Ovary (tissue), 9 donors: ENCODE data around the gene CREB1. TPM values are rescaled to one million over a fixed set of nuclear protein-coding genes. Genes with fewer than 3 reads are reported as not detected.
A peak's percentile ranks its signal among the peaks of the same experiment; 100 is the strongest.

Experiments used
- DNase-seq, 5 donors: peaks; one replicate each; pipeline ENCODE4 v3.0.0-alpha.2; 2019 to 2020
- H3K27ac ChIP-seq, 2 donors: fragments of 200-600 bp; one replicate each; pipeline versions ENCODE4 v1.5.1 to v1.8.0; 2019 to 2022
- H3K27me3 ChIP-seq: fragments of 200-600 bp; one replicate; pipeline ENCODE4 v1.8.0; 2022
- H3K36me3 ChIP-seq: fragments of 200-600 bp; sonication (generic); one replicate; pipeline ENCODE4 v1.5.1; 2019
- H3K4me1 ChIP-seq: one replicate; pipeline ENCODE4 v1.8.1; 2013; ENCODE audit warnings: mild to moderate bottlenecking, moderate library complexity; ENCODE audit not compliant: insufficient read depth
- H3K4me3 ChIP-seq: fragments of 200-600 bp; sonication (generic); one replicate; pipeline ENCODE4 v1.5.1; 2017
- H3K9me3 ChIP-seq, 2 donors: fragments of 200-600 bp in 1 of 2; sonication (generic) in 1 of 2; one replicate each; pipeline versions ENCODE4 v1.5.1 to v1.8.1; 2013 to 2019; ENCODE audit warnings: mild to moderate bottlenecking in 1 of 2, moderate library complexity in 1 of 2
- CTCF ChIP-seq, 3 donors: fragments of 450-650 bp in 2 of 3; fragments of 200-600 bp in 1 of 3; IDR thresholded peaks; one replicate each; pipeline versions ENCODE4 v1.5.1 to v1.8.0; 2016 to 2022; ENCODE audit warnings: antibody characterized with exemption in 3 of 3, mild to moderate bottlenecking in 1 of 3
- EP300 ChIP-seq: sonication (generic); formaldehyde crosslinking; IDR thresholded peaks from one replicate; pipeline ENCODE4 v1.6.1; 2017; ENCODE audit warnings: antibody characterized with exemption
- POLR2A ChIP-seq: fragments of 450-650 bp; IDR thresholded peaks from one replicate; pipeline ENCODE4 v1.6.1; 2017; ENCODE audit warnings: antibody characterized with exemption, mild to moderate bottlenecking, moderate library complexity
- WGBS, 3 donors: extraction: QIAGEN DNeasy Blood & Tissue Kit in 1 of 3; methylation state at CpG; one replicate each; pipeline versions ENCODE4 v1.1.5 to v1.1.7; 2013 to 2017; 5-methylcytosine and 5-hydroxymethylcytosine counted together
- intact Hi-C, 4 donors: fragments of 100-400 bp; cut with DNase I; formaldehyde crosslinking; loops; one replicate each; pipeline versions ENCODE4 v1.11.0 to v1.15.1; 2022 to 2023
- polyA plus RNA-seq, 2 donors: library from polyadenylated mRNA; stranded (reverse); fragments of 200-250 nt in 1 of 2; fragments of 350-450 nt in 1 of 2; fragmentation: Illumina TruSeq in 1 of 2; extraction: RNeasy Lipid Tissue Mini Kit (QIAGEN cat#74804) in 1 of 2; gene quantifications; one replicate each; pipeline ENCODE4 v1.2.3, GENCODE V29; 2013 to 2014
- total RNA-seq, 7 donors: library from RNA; depleted of rRNA in 2 of 7; stranded (reverse); fragments of >200 nt in 2 of 7; fragmentation: NEBNext Ultra II Directional in 3 of 7; extraction: Animal tissue kit (Norgen Biotek cat#: 25700) in 3 of 7; gene quantifications; one replicate each; pipeline versions ENCODE4 v1.1.0 to v1.2.4, GENCODE V29; 2016 to 2023
- donor health status: DM: no; HTN: no; CAD: no; lungs with moderate emphysema.
- donor health status: DM: no; HTN: no; CAD: no.
- donor health status: Bipolar disorder and iron deficiency.
- donor health status: DM: yes; HTN: yes; CAD: no.
- donor health status: DM: no; HTN: no; CAD: no.
- donor health status: DM: yes; HTN: yes; CAD: no.

CREB1 gene
- total and polyA plus RNA-seq, 9 donors, result 10.8 to 79.6 (median 60.2) TPM

GRCh38 chr2:207525296-207525695, 4.5 kb upstream of the CREB1 start:
- TF ChIP-seq POLR2A (no peak), EP300 (no peak), CTCF (IDR thresholded peaks at IDR 0.05) (no peak)
- no peaks in the 10 kb centered on the region for H3K36me3 ChIP-seq
- WGBS, 3 donors, result 42 to 55% (median 50%) methylated on average over 1 of the region's 1 CpG
- no peaks in the 10 kb centered on the region for H3K27me3 ChIP-seq
- H3K27ac ChIP-seq, result no peak overlapping the region
- no peak for DNase-seq
- no peaks in the 10 kb centered on the region for H3K4me1 ChIP-seq
- intact Hi-C loops, result loop anchor here in 2 of 4 donors (10.0 kb wide), 2 partner anchors 100 to 190 kb away; partner anchors contain the start of genes CCNYL1 (in 1 of the 2) and METTL21A (in 1 of the 2)
- H3K9me3 ChIP-seq, result no peaks in the 10 kb centered on the region
- no peak overlapping the region for H3K4me3 ChIP-seq

GRCh38 chr2:207528980-207529329, 807 bp upstream of the CREB1 start:
- DNase-seq, result no peak
- Histone ChIP-seq H3K36me3 (no peaks in the 10 kb centered on the region), H3K9me3 (no peaks in the 10 kb centered on the region), H3K27ac (peak overlapping the region; percentile 85 to 96), H3K4me1 (peaks cover 5% of the 10 kb centered on the region), H3K27me3 (no peaks in the 10 kb centered on the region), H3K4me3 (peak overlapping the region; percentile 78)
- no peak for TF ChIP-seq CTCF (IDR thresholded peaks at IDR 0.05)
- TF ChIP-seq EP300, result no peak
- no peak for TF ChIP-seq POLR2A
- intact Hi-C loops, result loop anchor here in 2 of 4 donors (10.0 kb wide), 2 partner anchors 96 to 186 kb away; partner anchors contain the start of genes CCNYL1 (in 1 of the 2) and METTL21A (in 1 of the 2)
- 1 to 2% (median 1%) methylated on average over 17 of the region's 17 CpGs for WGBS, 3 donors

- Histone ChIP-seq H3K4me3 (peak overlapping the region; percentile 78), H3K9me3 (no peaks in the 10 kb centered on the region), H3K27me3 (no peaks in the 10 kb centered on the region), H3K27ac (peak overlapping the region; percentile 93 to 96), H3K36me3 (no peaks in the 10 kb centered on the region), H3K4me1 (peaks cover 5% of the 10 kb centered on the region)
- TF ChIP-seq CTCF (IDR thresholded peaks at IDR 0.05) (no peak), POLR2A (no peak), EP300 (no peak)
- 0 to 4% (median 1%) methylated on average over 31 to 93 of the region's 93 CpGs for WGBS, 3 donors
- intact Hi-C loops, result loop anchor here in 2 of 4 donors (10.0 kb wide), 1 partner anchor 94 kb away; the partner anchor contains the start of gene METTL21A (in 2 of the 2)
- DNase-seq, result peak; percentile 41 to 64 (median 54)
These were observed 634 bp downstream of the CREB1 start for GRCh38 chr2:207530160-207531031.

GRCh38 chr2:207531032-207531952, 1.5 kb downstream of the CREB1 start:
- TF ChIP-seq CTCF (IDR thresholded peaks at IDR 0.05), result no peak
- TF ChIP-seq POLR2A, result no peak
- no peak for TF ChIP-seq EP300
- 6 to 11% (median 8%) methylated on average over 20 of the region's 20 CpGs for WGBS, 3 donors
- no peak for DNase-seq
- H3K4me3 ChIP-seq, result peak overlapping the region; percentile 62
- intact Hi-C loops, result loop anchor here in 2 of 4 donors (10.0 kb wide), 1 partner anchor 94 kb away; the partner anchor contains the start of gene METTL21A (in 2 of the 2)
- H3K27ac ChIP-seq, result peak overlapping the region in 1 of 2 donors; percentile 83
- H3K36me3 ChIP-seq, result no peaks in the 10 kb centered on the region
- H3K4me1 ChIP-seq, result peaks cover 8% of the 10 kb centered on the region
- no peaks in the 10 kb centered on the region for H3K9me3 ChIP-seq
- H3K27me3 ChIP-seq, result no peaks in the 10 kb centered on the region
